Mesendoderm (in vitro differentiated cells): Measurements from ENCODE around the gene ITGA11.

Experiments used
- DNase-seq: peaks from one replicate; pipeline ENCODE4 v3.0.0; 2013
- H2AK5ac ChIP-seq: 2 replicates; pipeline ENCODE4 v1.6.1; 2013; ENCODE audit warnings: low read length, inconsistent platforms
- H2BK120ac ChIP-seq: 2 replicates; pipeline ENCODE4 v1.6.1; 2013; ENCODE audit warnings: low read depth, mild to moderate bottlenecking, low read length, moderate library complexity, mixed read lengths
- H2BK15ac ChIP-seq: replicated peaks from 2 replicates; pipeline ENCODE4 v1.6.1; 2013; ENCODE audit warnings: low read depth, mild to moderate bottlenecking, moderate library complexity
- H2BK5ac ChIP-seq: 2 replicates; pipeline ENCODE4 v1.6.1; 2013; ENCODE audit warnings: low read length, inconsistent platforms
- H3K18ac ChIP-seq: 2 replicates; pipeline ENCODE4 v1.6.1; 2013; ENCODE audit warnings: mild to moderate bottlenecking, low read length, mixed read lengths
- H3K23ac ChIP-seq: one replicate; pipeline ENCODE4 v1.6.1; 2013; ENCODE audit warnings: low read length
- H3K27ac ChIP-seq: 2 replicates; pipeline ENCODE4 v1.5.1; 2013; ENCODE audit warnings: low read depth, mild to moderate bottlenecking, inconsistent platforms, low read length, moderate library complexity
- H3K27me3 ChIP-seq: 2 replicates; pipeline ENCODE4 v1.6.1; 2013; ENCODE audit warnings: low read length, control low read depth, mild to moderate bottlenecking, inconsistent platforms; ENCODE audit not compliant: insufficient read depth, poor library complexity
- H3K36me3 ChIP-seq: 2 replicates; pipeline ENCODE4 v1.6.1; 2013; ENCODE audit warnings: low read length, inconsistent platforms; ENCODE audit not compliant: control insufficient read depth, insufficient read depth
- H3K4ac ChIP-seq: one replicate; pipeline ENCODE4 v1.6.1; 2013; ENCODE audit warnings: low read depth, mild to moderate bottlenecking, low read length, moderate library complexity
- H3K4me1 ChIP-seq: 2 replicates; pipeline ENCODE4 v1.6.1; 2013; ENCODE audit warnings: low read depth, low read length, inconsistent platforms; ENCODE audit not compliant: control insufficient read depth
- H3K4me2 ChIP-seq: 2 replicates; pipeline ENCODE4 v1.6.1; 2013; ENCODE audit warnings: low read length
- H3K4me3 ChIP-seq: 2 replicates; pipeline ENCODE4 v1.5.1; 2013; ENCODE audit warnings: mild to moderate bottlenecking, low read length
- H3K56ac ChIP-seq: one replicate; pipeline ENCODE4 v1.6.1; 2013; ENCODE audit warnings: low read length
- H3K79me1 ChIP-seq: 2 replicates; pipeline ENCODE4 v1.6.1; 2013; ENCODE audit warnings: low read length, inconsistent platforms
- H3K79me2 ChIP-seq: 2 replicates; pipeline ENCODE4 v1.6.1; 2013; ENCODE audit warnings: mild to moderate bottlenecking, low read length; ENCODE audit not compliant: control insufficient read depth, insufficient read depth
- H3K9ac ChIP-seq: 2 replicates; pipeline ENCODE4 v1.6.1; 2013; ENCODE audit warnings: low read length, inconsistent platforms
- H4K5ac ChIP-seq: one replicate; pipeline ENCODE4 v1.6.1; 2013; ENCODE audit warnings: low read length
- H4K8ac ChIP-seq: one replicate; pipeline ENCODE4 v1.6.1; 2013; ENCODE audit warnings: low read depth, mild to moderate bottlenecking, control low read depth, low read length, moderate library complexity
- WGBS: extraction: QIAGEN DNeasy Blood & Tissue Kit; methylation state at CpG from one replicate; pipeline ENCODE4 v1.1.7; 2013; ENCODE audit warnings: low lambda C conversion rate, missing lambda C conversion rate; ENCODE audit not compliant: insufficient coverage; ENCODE audit errors: extremely low coverage; 5-methylcytosine and 5-hydroxymethylcytosine counted together

ITGA11 gene

GRCh38 chr15:68343579-68344225, 88.3 kb downstream of the ITGA11 start:
- WGBS = no CpG with 5 or more reads among the region's 14 CpGs
- no peak overlapping the region for H3K9ac ChIP-seq
- no peak overlapping the region for H3K4ac ChIP-seq
- H3K4me2 ChIP-seq = no peak overlapping the region
- no peak overlapping the region for H3K4me3 ChIP-seq
- no peaks in the 10 kb centered on the region for H3K79me2 ChIP-seq
- no peaks in the 10 kb centered on the region for H3K36me3 ChIP-seq
- no peaks in the 10 kb centered on the region for H3K27me3 ChIP-seq
- H3K23ac ChIP-seq = no peak overlapping the region
- no peak overlapping the region for H4K8ac ChIP-seq
- no peak for DNase-seq
- no peak overlapping the region for H2BK15ac ChIP-seq
- H2AK5ac ChIP-seq = no peak overlapping the region
- no peaks in the 10 kb centered on the region for H3K79me1 ChIP-seq
- H2BK5ac ChIP-seq = no peak overlapping the region
- H3K4me1 ChIP-seq = no peaks in the 10 kb centered on the region
- no peak overlapping the region for H2BK120ac ChIP-seq
- no peak overlapping the region for H4K5ac ChIP-seq
- no peak overlapping the region for H3K56ac ChIP-seq
- H3K18ac ChIP-seq = no peak overlapping the region
- no peak overlapping the region for H3K27ac ChIP-seq

GRCh38 chr15:68341760-68342725, 89.9 kb downstream of the ITGA11 start:
- Histone ChIP-seq H3K27ac (no peak overlapping the region), H3K27me3 (no peaks in the 10 kb centered on the region), H3K9ac (no peak overlapping the region), H2AK5ac (no peak overlapping the region), H2BK15ac (no peak overlapping the region), H2BK5ac (no peak overlapping the region), H3K4me1 (no peaks in the 10 kb centered on the region), H3K4me2 (no peak overlapping the region), H4K5ac (no peak overlapping the region), H3K4ac (no peak overlapping the region), H3K23ac (no peak overlapping the region), H3K79me1 (no peaks in the 10 kb centered on the region), H3K18ac (no peak overlapping the region), H4K8ac (no peak overlapping the region), H3K56ac (no peak overlapping the region), H2BK120ac (no peak overlapping the region), H3K36me3 (no peaks in the 10 kb centered on the region), H3K79me2 (no peaks in the 10 kb centered on the region), H3K4me3 (no peak overlapping the region)
- no CpG with 5 or more reads among the region's 17 CpGs for WGBS
- no peak for DNase-seq

GRCh38 chr15:68340726-68341671, 91.0 kb downstream of the ITGA11 start:
- Histone ChIP-seq H3K79me2 (no peaks in the 10 kb centered on the region), H3K18ac (no peak overlapping the region), H3K4ac (no peak overlapping the region), H3K4me3 (no peak overlapping the region), H4K5ac (no peak overlapping the region), H2BK120ac (no peak overlapping the region), H3K79me1 (no peaks in the 10 kb centered on the region), H3K36me3 (no peaks in the 10 kb centered on the region), H3K27me3 (no peaks in the 10 kb centered on the region), H3K27ac (no peak overlapping the region), H3K4me1 (no peaks in the 10 kb centered on the region), H3K56ac (no peak overlapping the region), H2BK5ac (no peak overlapping the region), H3K9ac (no peak overlapping the region), H3K23ac (no peak overlapping the region), H2BK15ac (no peak overlapping the region), H3K4me2 (no peak overlapping the region), H2AK5ac (no peak overlapping the region), H4K8ac (no peak overlapping the region)
- DNase-seq = no peak
- no CpG with 5 or more reads among the region's 15 CpGs for WGBS

GRCh38 chr15:68339481-68339880, 92.5 kb downstream of the ITGA11 start:
- no peak overlapping the region for H4K5ac ChIP-seq
- no peak overlapping the region for H3K4me2 ChIP-seq
- no peaks in the 10 kb centered on the region for H3K79me2 ChIP-seq
- no peak overlapping the region for H2BK120ac ChIP-seq
- no peak overlapping the region for H3K9ac ChIP-seq
- H3K4me1 ChIP-seq = no peaks in the 10 kb centered on the region
- H3K36me3 ChIP-seq = no peaks in the 10 kb centered on the region
- H3K27ac ChIP-seq = no peak overlapping the region
- no CpG with 5 or more reads among the region's 10 CpGs for WGBS
- no peak overlapping the region for H2BK5ac ChIP-seq
- H2AK5ac ChIP-seq = no peak overlapping the region
- no peak overlapping the region for H3K23ac ChIP-seq
- no peak overlapping the region for H3K56ac ChIP-seq
- H3K4ac ChIP-seq = no peak overlapping the region
- H3K79me1 ChIP-seq = no peaks in the 10 kb centered on the region
- no peak overlapping the region for H3K4me3 ChIP-seq
- DNase-seq = no peak
- no peaks in the 10 kb centered on the region for H3K27me3 ChIP-seq
- no peak overlapping the region for H3K18ac ChIP-seq
- H4K8ac ChIP-seq = no peak overlapping the region
- no peak overlapping the region for H2BK15ac ChIP-seq

GRCh38 chr15:68337826-68338225, 94.1 kb downstream of the ITGA11 start:
- no peak overlapping the region for H3K27ac ChIP-seq
- no peak for DNase-seq
- no peak overlapping the region for H2BK15ac ChIP-seq
- no peak overlapping the region for H4K5ac ChIP-seq
- no peak overlapping the region for H2AK5ac ChIP-seq
- no peak overlapping the region for H3K4ac ChIP-seq
- no peak overlapping the region for H3K23ac ChIP-seq
- H4K8ac ChIP-seq = no peak overlapping the region
- no peaks in the 10 kb centered on the region for H3K79me1 ChIP-seq
- no peaks in the 10 kb centered on the region for H3K36me3 ChIP-seq
- H3K18ac ChIP-seq = no peak overlapping the region
- no peak overlapping the region for H3K4me2 ChIP-seq
- no peaks in the 10 kb centered on the region for H3K79me2 ChIP-seq
- H2BK120ac ChIP-seq = no peak overlapping the region
- no CpG with 5 or more reads among the region's 6 CpGs for WGBS
- no peak overlapping the region for H3K9ac ChIP-seq
- no peak overlapping the region for H3K4me3 ChIP-seq
- H2BK5ac ChIP-seq = no peak overlapping the region
- H3K4me1 ChIP-seq = no peaks in the 10 kb centered on the region
- no peak overlapping the region for H3K56ac ChIP-seq
- no peaks in the 10 kb centered on the region for H3K27me3 ChIP-seq
